H4 (cell line): Measurements from ENCODE around the gene TAF5L. TPM values are rescaled to one million over a fixed set of nuclear protein-coding genes. Genes with fewer than 3 reads are reported as not detected.
A peak's percentile ranks its signal among the peaks of the same experiment; 100 is the strongest.

ENCODE experiments used
- DNase-seq: peaks from one replicate; pipeline ENCODE4 v3.0.0-alpha.2; 2015; ENCODE audit warnings: low spot score
- total RNA-seq: library from RNA; depleted of rRNA; stranded (reverse); fragments of >200 nt; shearing (Covaris generic); gene quantifications from 2 replicates; pipeline ENCODE4 v1.2.3, GENCODE V29; 2014; rRNA removed

TAF5L gene
- 10.7 and 13.9 TPM in 2 replicates for total RNA-seq

GRCh38 chr1:229625915-229626831 is at the start of gene TAF5L, which contains the start of gene URB2:
TSS of gene TAF5L (minus strand) at chr1:229626122. CDS start at chr1:229614482, 11,640 bp downstream.
TSS of gene URB2 (plus strand) at chr1:229626247. CDS start at chr1:229627634, 1,387 bp downstream.
- DNase-seq: peak; percentile 82

- no peak for DNase-seq
Measured at GRCh38 chr1:229675396-229675795, 49.5 kb upstream of the TAF5L start.

- DNase-seq: no peak
Measured at GRCh38 chr1:229674042-229674441, 48.1 kb upstream of the TAF5L start.

GRCh38 chr1:229672246-229672645 is 46.3 kb upstream of the TAF5L start:
- DNase-seq: no peak

GRCh38 chr1:229671310-229671709 is 45.4 kb upstream of the TAF5L start:
- no peak for DNase-seq

- DNase-seq: no peak
Measured at GRCh38 chr1:229669333-229669732, 43.4 kb upstream of the TAF5L start.

- DNase-seq: no peak
Measured at GRCh38 chr1:229666585-229666984, 40.7 kb upstream of the TAF5L start.

- DNase-seq: no peak
Measured at GRCh38 chr1:229665912-229666558, 40.1 kb upstream of the TAF5L start.

GRCh38 chr1:229664133-229664689 is 38.3 kb upstream of the TAF5L start:
- peak; percentile 29 for DNase-seq

- no peak for DNase-seq
Measured at GRCh38 chr1:229661897-229662296, 36.0 kb upstream of the TAF5L start.

GRCh38 chr1:229661022-229661877 is 35.3 kb upstream of the TAF5L start:
- DNase-seq: peak; percentile 73

GRCh38 chr1:229657993-229658755 is 32.3 kb upstream of the TAF5L start:
- no peak for DNase-seq

GRCh38 chr1:229655781-229656180 is 29.9 kb upstream of the TAF5L start:
- no peak for DNase-seq

- DNase-seq: no peak
Measured at GRCh38 chr1:229653420-229653819, 27.5 kb upstream of the TAF5L start.

- no peak for DNase-seq
Measured at GRCh38 chr1:229651546-229651945, 25.6 kb upstream of the TAF5L start.

GRCh38 chr1:229650045-229650444 is 24.1 kb upstream of the TAF5L start:
- no peak for DNase-seq

- no peak for DNase-seq
Measured at GRCh38 chr1:229648406-229648805, 22.5 kb upstream of the TAF5L start.

- DNase-seq: no peak
Measured at GRCh38 chr1:229645324-229645993, 19.5 kb upstream of the TAF5L start.

- DNase-seq: no peak
Measured at GRCh38 chr1:229643996-229644745, 18.2 kb upstream of the TAF5L start.
